Measurements from ENCODE around the gene RPP25.

RPP25 gene

DNA sequence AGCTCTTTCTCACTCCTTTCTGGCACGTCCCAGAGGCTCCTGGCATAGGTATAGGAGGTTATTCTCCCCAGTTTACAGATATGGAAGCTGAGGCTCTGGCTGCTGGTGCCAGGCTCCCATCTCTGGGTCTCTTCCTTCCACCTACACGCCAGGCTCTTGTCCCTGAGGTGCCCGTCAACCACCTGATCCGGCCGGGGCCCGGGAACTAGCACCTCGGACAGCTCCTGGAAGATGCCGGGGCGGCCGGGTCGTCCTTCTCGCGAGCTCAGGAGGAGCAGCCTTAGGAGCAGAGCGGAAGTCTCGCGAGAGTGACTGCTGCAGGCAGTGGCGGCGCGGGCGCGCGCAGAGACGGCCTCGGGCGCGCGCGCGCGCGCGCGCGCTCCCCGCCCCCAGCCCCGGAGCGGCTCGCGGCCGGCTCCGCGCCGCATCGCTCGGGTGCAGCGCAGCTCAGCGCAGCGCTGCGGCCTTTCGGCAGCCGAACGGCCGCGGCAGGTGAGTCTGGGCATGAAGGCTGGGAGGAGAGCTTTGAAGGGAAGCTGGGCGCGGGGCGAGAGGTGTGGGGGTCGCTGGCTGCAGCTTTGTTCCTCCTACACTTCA, 38.7 kb upstream of the RPP25 start, which contains the start of gene SCAMP5:
SCAMP5 (plus strand) TSS at position 382 of the 597 bp plus-strand sequence. CDS start 16,277 bp downstream, outside the sequence.
- H3K27me3 ChIP-seq (ENCODE audit: insufficient read depth, poor library complexity, severe bottlenecking): peaks cover 16% of the 10 kb centered on the region
- TF ChIP-seq, protein P1, sequence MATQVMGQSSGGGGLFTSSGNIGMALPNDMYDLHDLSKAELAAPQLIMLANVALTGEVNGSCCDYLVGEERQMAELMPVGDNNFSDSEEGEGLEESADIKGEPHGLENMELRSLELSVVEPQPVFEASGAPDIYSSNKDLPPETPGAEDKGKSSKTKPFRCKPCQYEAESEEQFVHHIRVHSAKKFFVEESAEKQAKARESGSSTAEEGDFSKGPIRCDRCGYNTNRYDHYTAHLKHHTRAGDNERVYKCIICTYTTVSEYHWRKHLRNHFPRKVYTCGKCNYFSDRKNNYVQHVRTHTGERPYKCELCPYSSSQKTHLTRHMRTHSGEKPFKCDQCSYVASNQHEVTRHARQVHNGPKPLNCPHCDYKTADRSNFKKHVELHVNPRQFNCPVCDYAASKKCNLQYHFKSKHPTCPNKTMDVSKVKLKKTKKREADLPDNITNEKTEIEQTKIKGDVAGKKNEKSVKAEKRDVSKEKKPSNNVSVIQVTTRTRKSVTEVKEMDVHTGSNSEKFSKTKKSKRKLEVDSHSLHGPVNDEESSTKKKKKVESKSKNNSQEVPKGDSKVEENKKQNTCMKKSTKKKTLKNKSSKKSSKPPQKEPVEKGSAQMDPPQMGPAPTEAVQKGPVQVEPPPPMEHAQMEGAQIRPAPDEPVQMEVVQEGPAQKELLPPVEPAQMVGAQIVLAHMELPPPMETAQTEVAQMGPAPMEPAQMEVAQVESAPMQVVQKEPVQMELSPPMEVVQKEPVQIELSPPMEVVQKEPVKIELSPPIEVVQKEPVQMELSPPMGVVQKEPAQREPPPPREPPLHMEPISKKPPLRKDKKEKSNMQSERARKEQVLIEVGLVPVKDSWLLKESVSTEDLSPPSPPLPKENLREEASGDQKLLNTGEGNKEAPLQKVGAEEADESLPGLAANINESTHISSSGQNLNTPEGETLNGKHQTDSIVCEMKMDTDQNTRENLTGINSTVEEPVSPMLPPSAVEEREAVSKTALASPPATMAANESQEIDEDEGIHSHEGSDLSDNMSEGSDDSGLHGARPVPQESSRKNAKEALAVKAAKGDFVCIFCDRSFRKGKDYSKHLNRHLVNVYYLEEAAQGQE (IDR thresholded peaks at IDR 0.05; ENCODE audit: insufficient replicate concordance, low read depth): peak; percentile 96
- no peak for TF ChIP-seq GABPA (IDR thresholded peaks at IDR 0.05; ENCODE audit: low read depth)
- H3K27ac ChIP-seq (replicated peaks): no peak within 1 kb of the TSS
- DNase-seq (ENCODE audit: low read depth in 1 of 2, low spot score in 1 of 2): peak; percentile 94 to 95
- peak within 1 kb of the TSS; percentile 73 for H3K4me3 ChIP-seq (replicated peaks; ENCODE audit: insufficient read depth, low read length)

DNA sequence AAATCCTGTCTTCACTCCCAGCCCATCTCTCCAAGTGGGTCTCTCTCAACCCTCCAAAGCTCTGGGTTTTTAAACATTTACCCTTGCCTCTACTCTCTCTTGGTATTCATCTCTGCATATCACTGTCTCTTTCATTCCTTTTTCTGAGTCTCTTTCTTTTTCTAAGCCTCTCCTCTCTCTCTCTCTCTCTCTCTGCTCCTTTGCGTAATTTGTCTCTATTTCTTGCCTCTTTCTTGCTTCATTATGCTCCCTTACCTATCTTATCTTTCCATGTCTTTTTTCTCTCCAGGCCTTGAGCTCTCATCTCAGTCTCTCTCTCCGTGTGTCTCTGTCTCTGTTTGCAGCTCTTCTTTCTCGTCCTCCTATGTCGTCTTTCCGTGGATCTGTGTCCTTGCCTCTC, 38.1 kb upstream of the RPP25 start:
- Histone ChIP-seq H3K4me3 (replicated peaks; ENCODE audit: insufficient read depth, low read length) (no peak overlapping the region), H3K27me3 (ENCODE audit: insufficient read depth, poor library complexity, severe bottlenecking) (peaks cover 16% of the 10 kb centered on the region), H3K27ac (replicated peaks) (no peak overlapping the region)
- DNase-seq (ENCODE audit: low read depth in 1 of 2, low spot score in 1 of 2): no peak
- TF ChIP-seq SPI1 (IDR thresholded peaks at IDR 0.05; ENCODE audit: borderline replicate concordance, low read depth) (no peak), GABPA (IDR thresholded peaks at IDR 0.05; ENCODE audit: low read depth) (no peak), POLR2AphosphoS5 (IDR thresholded peaks at IDR 0.05; ENCODE audit: low read depth) (no peak)
- TF ChIP-seq, protein P2, sequence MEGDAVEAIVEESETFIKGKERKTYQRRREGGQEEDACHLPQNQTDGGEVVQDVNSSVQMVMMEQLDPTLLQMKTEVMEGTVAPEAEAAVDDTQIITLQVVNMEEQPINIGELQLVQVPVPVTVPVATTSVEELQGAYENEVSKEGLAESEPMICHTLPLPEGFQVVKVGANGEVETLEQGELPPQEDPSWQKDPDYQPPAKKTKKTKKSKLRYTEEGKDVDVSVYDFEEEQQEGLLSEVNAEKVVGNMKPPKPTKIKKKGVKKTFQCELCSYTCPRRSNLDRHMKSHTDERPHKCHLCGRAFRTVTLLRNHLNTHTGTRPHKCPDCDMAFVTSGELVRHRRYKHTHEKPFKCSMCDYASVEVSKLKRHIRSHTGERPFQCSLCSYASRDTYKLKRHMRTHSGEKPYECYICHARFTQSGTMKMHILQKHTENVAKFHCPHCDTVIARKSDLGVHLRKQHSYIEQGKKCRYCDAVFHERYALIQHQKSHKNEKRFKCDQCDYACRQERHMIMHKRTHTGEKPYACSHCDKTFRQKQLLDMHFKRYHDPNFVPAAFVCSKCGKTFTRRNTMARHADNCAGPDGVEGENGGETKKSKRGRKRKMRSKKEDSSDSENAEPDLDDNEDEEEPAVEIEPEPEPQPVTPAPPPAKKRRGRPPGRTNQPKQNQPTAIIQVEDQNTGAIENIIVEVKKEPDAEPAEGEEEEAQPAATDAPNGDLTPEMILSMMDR (IDR thresholded peaks at IDR 0.05; ENCODE audit: insufficient read depth, low read length): no peak
- TF ChIP-seq, protein P1 (IDR thresholded peaks at IDR 0.05; ENCODE audit: insufficient replicate concordance, low read depth): no peak

DNA sequence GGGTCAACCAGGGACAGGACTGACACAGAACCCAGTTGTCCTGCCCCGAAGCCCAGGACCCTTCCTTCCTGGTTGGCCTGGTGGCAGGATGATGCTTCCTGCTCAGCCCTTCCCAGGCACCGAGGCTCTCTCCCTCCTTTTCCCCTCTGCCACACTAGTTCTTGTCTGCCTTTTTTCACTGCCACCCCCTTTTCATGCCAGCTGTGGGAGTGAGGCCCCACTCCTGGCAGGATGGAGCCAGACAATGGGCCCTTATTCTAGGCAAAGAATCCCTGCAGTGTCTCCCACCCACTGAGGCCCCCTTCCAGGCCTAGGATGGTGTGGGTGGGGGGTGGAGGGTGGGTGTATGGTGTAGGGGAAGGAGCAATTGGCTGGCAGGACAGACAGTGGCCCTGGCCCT, 37.7 kb upstream of the RPP25 start:
- peaks cover 16% of the 10 kb centered on the region for H3K27me3 ChIP-seq (ENCODE audit: insufficient read depth, poor library complexity, severe bottlenecking)
- TF ChIP-seq SPI1 (IDR thresholded peaks at IDR 0.05; ENCODE audit: borderline replicate concordance, low read depth): no peak
- DNase-seq (ENCODE audit: low read depth in 1 of 2, low spot score in 1 of 2): no peak

DNA sequence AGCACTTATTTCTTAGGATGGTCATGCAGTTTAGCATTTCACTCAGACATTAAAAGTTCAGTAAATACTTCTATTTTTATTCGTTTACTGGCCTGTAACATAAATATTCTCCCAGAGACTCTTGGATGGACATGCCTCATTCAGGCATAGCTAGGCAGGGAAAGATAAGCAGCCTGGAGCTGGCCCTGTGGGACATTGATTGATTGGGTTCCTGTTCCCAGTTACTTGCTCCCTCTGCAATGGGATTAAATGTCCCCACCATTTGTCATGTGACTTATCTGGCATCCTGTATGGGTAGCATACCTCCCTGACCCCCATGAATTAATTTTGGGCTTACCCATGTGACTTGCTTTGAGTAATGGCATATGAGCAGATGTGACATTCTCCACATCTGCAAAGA, 36.0 kb upstream of the RPP25 start:
- TF ChIP-seq GABPA (IDR thresholded peaks at IDR 0.05; ENCODE audit: low read depth): no peak
- TF ChIP-seq, protein P2 (IDR thresholded peaks at IDR 0.05; ENCODE audit: insufficient read depth, low read length): no peak
- no peak for TF ChIP-seq POLR2AphosphoS5 (IDR thresholded peaks at IDR 0.05; ENCODE audit: low read depth)
- TF ChIP-seq, protein P1 (IDR thresholded peaks at IDR 0.05; ENCODE audit: insufficient replicate concordance, low read depth): no peak
- TF ChIP-seq SPI1 (IDR thresholded peaks at IDR 0.05; ENCODE audit: borderline replicate concordance, low read depth): no peak
- DNase-seq (ENCODE audit: low read depth in 1 of 2, low spot score in 1 of 2): no peak
- Histone ChIP-seq H3K27me3 (ENCODE audit: insufficient read depth, poor library complexity, severe bottlenecking) (peaks cover 16% of the 10 kb centered on the region), H3K27ac (replicated peaks) (no peak overlapping the region), H3K4me3 (replicated peaks; ENCODE audit: insufficient read depth, low read length) (no peak overlapping the region)

More for the DNA sequence above, 37.7 kb upstream of the RPP25 start:
- Histone ChIP-seq H3K4me3 (replicated peaks; ENCODE audit: insufficient read depth, low read length) (no peak overlapping the region), H3K27ac (replicated peaks) (no peak overlapping the region)
